ENCODE results near the gene TRIM69.
A peak's percentile ranks its signal among the peaks of the same experiment; 100 is the strongest.
"Not testable (repeated sequence)": the region's sequence is repeated elsewhere in the genome, so short reads cannot be mapped to it uniquely, and the experiment has no call there.

Gene TRIM69

DNA sequence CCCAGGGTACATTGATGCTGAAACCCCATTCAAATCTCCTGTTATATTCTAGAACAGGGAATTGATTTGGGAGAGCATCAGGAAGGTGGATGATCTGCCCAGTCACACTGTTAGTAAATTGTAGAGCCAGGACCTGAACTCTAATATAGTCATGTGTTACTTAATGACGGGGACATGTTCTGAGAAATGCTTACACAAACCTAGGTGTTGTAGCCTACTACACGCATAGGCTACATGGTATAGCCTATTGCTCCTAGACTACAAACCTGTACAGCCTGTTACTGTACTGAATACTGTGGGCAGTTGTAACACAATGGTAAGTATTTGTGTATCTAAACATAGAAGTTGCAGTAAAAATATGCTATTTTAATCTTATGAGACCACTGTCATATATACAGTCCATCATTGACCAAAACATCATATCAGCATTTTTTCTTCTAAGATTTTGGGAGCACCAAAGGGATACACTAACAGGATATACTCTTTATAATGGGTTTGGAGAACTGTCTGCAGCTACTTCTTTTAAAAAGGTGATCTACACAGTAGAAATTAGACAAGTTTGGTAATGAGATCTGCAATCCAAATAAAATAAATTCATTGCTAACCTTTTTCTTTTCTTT is 19.2 kb upstream of the TRIM69 start:
- no peak for DNase-seq

DNA sequence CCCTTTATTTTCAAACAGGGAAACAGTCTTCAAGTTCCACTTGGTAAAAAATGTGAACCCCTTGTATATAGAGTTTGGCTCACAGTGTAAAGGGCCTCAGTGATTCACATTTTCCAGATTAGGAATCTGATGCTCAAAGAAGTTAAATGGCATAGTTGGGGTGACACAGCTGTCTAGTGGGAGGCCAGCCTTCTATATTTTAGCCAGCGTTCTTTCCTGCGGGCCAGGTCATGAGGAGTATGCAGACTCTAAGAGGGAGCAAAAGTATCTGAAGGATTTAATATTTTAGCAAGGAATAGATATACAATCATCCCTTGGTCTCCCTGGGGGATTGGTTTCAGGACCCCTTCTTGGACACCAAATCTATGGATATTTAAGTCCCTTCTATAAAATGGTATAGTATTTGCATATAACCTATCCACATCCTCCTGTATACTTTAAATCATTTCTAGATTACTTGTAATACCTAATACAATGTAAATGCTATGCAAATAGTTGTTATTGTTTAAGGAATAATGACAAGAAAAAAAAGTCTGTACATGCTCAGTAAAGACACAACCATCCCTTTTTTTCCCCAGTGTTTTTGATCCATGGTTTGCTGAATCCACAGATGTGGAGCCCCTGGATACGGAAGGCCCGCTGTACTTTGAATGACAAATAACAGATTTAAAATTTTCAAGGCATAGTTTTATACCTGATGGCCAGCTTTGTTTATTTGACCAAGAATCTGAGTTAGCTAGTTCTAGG is 18.0 kb upstream of the TRIM69 start:
- DNase-seq: no peak

DNA sequence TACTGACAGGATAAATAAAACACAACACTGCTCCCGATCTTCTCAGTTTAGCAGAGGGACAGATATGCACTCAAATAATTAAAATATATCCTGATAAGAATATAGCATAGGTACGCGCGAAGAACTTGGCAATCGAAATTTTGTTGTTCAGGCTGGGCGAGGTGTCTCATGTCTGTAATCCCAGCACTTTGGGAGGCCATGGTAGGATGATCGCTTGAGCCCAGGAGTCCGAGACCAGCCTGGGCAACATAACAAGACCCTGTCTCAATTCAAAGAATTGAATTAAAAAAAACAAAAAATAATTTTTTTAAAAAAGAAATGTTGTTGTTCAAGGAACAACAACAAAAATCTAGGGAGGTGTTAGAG is 17.4 kb upstream of the TRIM69 start:
- DNase-seq: no peak

DNA sequence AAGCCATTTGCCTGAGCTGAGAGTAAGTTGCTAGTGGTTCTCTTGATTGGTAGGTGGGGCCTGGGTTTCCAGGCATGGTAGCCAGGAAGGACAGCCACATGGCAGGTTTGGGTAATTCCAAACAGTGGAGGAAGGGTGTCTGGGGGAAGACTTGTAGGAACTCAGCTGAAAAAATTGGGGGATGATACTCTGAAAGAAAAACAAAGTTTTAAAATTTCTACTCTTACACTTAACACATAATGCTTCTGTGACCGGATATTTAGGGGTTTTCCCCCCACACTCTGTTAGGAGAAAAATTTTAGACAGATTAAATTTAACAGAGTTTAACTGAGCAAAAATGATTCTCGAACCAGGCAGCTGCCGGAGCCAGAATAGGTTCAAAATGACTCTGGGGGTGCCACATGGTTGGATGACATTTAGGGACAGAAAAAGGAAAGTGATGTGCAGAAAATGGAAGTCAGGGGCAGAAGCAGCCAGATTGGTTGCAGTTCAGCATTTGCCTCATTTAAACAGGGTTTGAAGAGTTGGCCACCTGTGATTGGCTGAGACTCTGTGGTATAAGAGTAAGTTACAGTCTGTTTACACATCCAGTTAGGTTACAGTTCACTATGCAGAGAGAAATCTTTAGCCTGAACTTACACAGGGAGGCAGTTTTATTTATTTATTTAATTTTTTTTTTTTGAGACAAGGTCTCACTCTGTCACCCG is 16.9 kb upstream of the TRIM69 start:
- no peak for DNase-seq

DNA sequence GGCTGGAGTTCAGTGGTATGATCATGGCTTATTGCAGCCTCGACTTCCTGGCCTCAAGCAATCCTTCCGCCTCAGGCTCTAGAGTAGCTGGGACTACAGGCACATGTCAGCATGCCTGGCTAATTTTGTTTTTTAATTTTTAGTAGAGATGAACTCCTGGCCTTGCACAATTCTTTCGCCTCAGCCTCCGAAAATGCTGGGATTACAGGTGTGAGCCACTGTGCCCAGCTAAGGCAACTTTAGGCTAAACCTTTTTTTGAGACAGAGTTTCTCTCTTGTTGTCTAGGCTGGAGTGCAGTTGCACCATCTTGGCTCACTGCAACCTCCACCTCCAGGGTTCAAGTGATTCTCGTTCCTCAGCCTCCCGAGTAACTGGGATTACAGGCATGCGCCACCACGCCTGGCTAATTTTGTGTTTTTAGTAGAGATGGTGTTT is 16.3 kb upstream of the TRIM69 start:
- DNase-seq: not testable (repeated sequence)

DNA sequence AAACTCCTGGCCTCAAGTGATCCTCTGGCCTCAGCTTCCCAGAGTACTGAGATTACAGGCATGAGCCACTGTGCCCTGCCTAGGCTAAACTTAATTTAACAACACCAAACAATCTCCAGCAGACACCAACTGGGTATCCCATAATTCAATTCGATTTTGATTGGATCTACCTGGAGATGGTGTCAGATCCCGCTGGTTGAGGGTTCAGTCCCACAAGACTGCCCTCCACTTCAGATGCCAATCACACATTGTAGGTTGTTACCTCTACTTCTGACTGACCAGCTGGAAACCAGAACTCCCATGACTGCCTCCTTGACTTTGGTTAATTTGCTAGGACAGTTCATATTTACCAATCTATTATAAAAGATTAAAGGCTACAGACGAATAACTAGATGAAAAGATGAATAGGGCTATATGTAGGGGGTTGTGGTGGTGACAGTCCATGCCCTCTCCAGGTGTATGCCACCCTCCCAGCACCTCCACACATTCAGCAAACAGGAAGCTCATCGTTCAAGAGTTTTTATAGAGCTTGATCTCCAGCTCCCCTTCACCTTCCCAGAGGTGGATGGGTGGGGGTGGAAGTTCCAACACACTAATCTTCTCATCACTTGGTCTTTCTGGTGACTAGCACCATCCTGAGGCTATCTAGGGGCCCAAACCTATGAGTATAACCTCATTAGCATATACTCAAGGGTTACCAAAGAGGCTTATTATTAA is 15.7 kb upstream of the TRIM69 start:
- no peak for DNase-seq

DNA sequence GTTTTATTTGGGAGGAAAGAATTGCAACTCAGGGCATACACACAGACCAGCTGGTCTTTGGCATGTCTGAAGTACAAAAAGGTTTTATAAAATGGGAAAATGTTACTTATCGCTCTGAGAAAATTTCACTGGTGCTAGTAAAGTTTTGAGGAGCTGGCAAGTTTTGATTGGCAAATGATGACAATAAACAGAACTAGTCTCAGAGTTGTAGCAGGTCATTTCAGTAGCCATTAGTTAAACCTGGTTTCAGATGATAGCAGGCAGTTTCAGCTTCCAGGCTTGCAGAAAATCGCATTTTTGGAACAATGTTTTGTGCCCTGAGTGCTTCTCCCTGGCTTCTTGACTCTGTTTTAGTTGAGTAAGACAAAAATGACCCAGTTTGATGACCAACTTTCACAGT is 14.3 kb upstream of the TRIM69 start:
- DNase-seq: no peak

DNA sequence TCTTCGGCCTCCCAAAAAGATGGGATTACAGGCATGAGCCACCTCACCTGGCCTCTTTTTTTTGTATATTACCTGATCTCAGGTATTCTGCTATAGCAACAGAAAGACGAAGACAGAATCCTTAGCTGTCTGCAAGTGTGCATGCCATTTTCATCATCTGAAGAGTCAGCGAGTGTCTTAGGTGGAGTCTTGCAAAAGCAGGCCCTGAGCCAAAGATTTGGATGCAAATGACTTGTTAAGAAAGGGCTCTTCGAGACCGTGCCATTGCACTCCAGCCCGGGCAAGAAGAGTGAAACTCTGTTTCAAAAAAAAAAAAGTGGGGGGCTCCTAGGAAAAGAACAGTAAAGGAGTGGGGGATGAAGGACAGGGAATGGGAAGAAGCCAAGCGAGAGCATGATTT is 10.2 kb upstream of the TRIM69 start:
- DNase-seq: no peak

DNA sequence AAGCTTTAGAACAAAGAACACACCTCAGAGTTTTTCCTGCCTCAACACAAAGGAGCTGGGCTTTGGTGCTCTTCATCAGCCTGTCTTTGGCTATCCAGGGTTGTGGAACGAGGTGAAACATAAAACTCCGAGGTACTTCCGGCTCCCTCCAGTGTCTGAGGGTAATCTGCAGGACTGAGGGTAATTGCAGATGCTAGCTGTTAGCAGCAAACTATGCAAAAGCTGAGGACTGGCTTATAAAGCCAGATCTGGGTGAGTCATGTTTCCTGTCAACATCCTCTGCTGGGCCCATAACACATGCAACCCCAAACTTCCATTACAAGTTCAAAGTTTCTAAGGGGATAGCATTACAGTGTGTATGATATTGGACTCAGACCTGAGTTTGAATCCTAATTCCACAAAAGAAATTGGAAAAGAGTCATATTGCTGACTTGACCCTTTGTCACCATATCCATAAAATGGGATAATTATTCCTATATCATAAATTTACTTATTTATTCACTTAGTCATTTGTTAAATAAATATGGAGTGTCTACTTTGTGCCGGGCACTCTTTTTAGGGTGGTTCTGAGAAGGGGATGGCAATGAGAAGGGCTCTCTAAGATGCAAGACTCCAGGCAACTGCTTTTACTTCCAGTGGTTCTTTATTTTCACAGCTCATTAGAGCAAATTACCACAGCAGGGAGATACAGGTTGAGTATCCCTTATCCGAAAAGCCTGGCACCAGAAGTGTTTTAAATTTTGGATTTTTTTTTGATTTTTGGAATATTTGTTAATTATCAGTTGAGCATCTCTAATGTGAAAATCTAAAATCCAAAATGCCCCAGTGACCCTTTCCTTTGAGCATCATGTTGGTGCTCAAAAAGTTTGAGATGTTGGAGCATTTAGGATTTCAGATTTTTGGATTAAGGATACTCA is 9.5 kb upstream of the TRIM69 start:
- peak; percentile 61 for DNase-seq

DNA sequence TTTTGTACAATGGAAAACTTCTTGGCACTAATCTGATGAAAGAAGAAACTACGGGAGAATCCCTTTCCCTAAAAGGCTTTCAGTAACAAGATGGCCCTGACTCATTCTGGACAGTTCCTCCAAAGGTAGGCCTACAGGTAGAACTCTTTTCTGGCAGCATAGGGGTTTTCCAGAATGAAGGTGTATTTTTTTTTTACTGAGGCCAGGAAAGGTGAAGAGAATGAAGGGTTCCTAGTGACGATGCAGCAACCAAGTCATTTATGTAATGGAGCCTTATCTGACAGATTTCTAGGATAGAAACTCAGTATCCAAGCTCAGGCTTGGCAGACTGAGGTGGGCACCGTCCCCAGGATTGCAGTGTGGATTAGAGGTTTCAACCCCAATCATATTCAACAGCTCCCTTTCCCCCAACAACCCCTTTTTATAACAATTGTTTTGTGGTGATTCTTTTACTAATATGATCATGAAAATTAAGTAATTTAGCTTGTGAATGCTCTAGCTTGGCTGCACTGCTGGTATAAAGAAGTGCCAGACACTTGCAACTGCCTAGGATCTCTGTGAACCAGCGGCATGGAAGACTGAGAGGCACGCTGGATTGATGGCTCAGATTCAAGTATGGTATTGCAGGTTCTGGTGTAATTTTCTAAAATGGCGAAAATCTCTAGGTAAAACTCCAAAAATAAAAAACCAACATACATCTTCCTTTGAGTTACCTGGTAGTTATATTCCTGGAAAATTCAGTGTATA is 8.7 kb upstream of the TRIM69 start:
- DNase-seq: no peak

DNA sequence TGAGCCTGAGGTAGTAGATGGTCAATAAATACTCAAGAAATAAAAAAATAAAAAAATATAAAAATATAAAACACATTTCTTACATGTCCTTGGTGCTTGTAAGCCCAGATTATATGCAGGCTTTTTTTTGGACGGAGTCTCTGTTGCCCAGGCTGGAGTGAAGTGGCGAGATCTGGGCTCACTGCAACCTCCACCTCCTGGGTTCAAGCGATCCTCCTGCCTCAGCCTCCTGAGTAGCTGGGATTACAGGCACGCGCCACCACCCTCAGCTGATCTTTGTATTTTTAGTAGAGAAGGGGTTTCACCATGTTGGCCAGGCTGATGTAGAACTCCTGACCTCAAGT is 8.1 kb upstream of the TRIM69 start:
- not testable (repeated sequence) for DNase-seq

DNA sequence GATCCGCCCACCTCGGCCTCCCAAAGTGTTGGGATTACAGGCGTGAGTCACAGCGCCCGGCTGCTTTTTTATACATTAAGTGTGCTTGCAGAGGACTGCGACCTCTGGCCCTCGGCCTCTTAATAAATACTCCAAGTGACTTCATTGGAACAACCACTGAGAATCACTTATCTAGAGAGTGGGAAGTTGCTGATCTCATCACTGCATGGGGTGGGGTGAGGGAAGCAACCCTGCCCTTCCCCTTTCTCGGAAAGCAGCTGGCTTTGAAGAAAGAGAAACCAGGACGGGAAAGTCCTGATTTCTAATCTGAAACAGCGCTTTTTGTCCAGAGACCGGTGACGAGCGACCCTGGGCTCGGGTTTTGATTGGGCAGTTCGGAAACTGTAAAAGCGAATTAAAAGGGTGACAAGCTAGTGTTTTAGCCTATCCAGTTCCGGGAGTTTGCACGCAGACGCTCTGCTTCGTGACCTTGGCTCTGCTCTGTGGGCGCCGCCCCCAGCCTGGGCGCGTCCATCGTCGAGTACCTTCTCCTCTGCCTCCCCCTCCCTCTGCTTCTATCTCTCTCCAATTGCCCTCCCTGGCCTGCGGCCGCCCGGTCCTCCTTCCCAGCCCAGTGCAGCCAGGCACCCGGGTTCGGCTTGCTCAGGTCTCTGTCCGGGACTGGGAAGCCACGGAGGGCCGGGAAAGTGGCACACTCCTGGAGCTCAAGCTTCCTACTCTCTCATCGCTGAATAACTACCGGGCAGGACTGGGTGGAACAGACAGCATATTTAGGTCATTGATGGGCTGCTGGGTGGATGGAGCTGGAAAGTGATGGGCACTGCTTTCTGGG is 7.5 kb upstream of the TRIM69 start:
- peak; percentile 97 for DNase-seq

DNA sequence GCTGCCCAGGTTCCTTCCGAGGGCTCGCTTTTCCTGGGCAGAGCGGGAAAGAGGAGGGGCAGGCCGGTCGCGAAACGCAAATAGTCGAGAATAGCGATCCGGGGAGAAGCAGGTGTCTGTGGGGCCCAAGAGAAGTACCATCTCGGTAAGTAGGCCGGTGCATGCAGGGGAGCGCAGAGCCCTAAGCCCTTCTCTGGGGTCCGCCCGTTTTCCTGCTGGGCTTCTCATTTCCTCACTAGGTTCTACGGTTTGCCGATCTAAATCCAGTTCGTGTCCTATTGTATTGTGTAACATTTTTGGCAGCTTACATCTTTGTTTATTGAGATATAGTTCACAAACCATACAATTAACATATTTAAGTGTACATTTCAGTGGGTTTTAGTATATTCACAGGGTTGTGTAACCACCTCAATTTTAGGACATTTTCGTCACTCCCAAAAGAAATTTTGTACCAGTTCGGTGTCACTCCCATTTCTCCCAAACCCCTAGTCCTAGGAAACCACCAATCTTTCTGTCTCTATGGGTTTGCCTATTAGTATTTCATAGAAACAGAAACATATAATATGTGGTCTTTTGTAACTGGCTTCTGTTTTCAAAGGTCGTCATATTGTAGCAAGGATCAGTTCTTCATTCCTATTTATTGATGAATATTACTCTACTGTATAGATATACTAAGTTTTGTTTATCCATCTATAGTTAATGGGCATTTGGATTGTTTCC is 6.8 kb upstream of the TRIM69 start:
- no peak for DNase-seq

DNA sequence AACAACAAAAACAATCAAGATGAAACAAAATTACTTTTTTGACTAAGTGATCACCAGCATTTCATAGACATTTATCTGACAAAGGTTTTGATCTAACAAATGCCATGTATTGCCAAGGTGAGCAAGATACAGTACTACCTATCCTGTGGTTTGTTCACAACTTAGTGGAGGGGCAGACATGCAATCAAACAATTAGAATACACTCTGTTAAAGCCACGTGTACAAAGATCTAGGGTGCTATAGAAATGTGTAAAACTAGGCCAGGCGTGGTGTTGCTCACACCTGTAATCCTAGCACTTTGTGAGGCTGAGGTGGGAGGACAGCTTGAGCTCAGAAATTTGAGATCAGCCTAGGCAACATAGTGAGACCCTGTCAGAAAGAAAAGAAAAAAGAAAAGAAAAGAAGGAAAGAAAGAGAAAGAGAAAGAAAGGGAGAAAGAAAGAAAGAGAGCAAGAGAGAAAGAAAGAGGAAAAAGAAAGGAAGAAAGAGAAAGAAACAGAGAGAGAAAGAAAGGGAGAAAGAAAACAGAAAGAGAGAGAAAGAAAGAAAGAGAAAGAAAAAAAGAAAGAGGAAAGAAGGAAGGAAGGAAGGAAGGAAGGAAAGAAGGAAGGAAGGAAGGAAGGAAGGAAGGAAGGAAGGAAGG is 1.4 kb upstream of the TRIM69 start:
- DNase-seq: no peak

DNA sequence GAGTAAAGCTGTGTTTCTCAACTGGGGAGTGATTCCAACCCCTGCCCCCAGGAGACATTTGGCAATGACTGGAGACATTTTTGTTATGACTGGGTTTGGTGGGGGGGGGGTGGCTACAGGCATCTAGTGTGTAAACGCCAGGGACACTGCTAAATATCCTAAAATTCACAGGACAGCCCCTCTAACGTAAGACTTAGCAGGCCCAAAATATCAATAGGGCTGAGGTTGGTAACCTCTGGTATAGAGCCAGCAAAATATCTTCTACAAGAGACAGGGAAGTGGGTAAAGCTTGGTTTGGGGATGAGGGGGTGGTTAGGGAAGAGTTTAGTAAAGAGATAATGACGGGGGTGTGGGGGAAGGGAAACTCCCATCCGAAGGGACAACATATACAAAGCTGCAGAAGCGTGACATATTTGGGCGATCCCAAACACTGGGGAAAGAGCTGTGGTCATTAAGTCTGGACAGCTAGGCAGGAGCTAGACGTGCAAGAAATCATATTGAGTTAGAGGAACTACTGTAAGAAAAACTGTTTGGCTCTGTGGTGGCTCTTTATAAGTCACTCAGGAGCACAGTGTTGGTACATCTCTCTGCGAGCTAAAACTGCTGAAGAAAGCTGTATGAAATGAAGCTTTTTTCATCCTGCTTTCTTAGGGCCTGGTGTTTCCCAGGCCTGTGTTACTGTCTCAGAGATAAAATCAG is 697 bp upstream of the TRIM69 start:
- no peak for DNase-seq

DNA sequence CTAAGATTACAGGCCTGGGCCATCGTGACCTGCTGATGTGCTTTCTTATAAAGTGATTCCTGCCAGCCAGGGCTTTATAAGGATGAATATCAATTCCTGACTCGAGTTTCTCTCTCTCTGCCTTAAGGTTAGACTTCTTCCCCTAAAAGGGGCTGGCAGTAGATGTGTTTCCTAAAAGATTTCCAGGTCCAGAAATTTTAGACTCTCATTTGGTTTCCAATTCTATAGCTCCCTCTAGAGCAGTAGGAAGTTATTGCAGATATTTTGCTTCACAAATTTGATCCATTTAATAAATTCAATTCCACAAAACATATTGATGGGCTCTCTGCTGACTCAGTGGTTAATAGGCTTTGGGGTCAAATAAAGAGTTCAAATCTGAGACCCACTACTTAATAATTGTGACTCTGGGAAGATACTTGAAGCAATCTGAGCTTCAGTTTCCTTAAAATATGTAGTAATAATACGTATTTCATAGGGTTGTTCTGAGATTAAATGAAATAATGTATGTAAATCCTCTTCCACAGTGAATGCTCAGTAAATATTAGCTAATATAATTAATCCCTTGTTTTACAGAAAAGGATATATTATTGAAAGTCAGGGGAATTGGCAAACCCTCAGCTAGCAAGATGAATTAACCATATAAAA is 2.1 kb downstream of the TRIM69 start:
- peak; percentile 22 for DNase-seq

DNA sequence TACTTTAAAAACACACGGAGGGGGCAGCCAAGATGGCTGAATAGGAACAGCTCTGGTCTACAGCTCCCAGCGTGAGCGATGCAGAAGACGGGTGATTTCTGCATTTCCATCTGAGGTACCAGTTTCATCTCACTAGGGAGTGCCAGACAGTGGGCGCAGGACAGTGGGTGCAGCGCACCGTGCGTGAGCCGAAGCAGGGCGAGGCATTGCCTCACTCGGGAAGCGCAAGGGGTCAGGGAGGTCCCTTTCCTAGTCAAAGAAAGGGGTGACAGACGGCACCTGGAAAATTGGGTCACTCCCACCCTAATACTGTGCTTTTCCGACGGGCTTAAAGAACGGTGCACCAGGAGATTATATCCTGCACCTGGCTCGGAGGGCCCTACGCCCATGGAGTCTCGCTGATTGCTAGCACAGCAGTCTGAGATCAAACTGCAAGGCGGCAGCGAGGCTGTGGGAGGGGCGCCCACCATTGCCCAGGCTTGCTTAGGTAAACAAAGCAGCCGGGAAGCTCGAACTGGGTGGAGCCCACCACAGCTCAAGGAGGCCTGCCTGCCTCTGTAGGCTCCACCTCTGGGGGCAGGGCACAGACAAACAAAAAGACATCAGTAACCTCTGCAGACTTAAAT is 3.0 kb downstream of the TRIM69 start:
- not testable (repeated sequence) for DNase-seq

DNA sequence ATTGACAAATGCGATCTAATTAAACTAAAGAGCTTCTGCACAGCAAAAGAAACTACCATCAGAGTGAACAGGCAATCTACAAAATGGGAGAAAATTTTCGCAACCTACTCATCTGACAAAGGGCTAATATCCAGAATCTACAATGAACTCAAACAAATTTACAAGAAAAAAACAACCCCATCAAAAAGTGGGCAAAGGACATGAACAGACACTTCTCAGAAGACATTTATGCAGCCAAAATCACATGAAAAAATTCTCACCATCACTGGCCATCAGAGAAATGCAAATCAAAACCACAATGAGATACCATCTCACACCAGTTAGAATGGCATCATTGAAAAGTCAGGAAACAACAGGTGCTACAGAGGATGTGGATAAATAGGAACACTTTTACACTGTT is 7.1 kb downstream of the TRIM69 start:
- DNase-seq: not testable (repeated sequence)

All from kidney glomerular epithelial cell (primary cell).